Activated effector memory CD4-positive, alpha-beta T cell treated with anti-CD3 and anti-CD28 coated beads, Interleukin-2, amount 50 U/mL, for 16 hours (primary cell): ENCODE measurements around the gene EEA1.
A peak's percentile ranks its signal among the peaks of the same experiment; 100 is the strongest.

Experiments used
- DNase-seq: peaks from one replicate; pipeline ENCODE4 v3.0.0-alpha.2; 2020

The EEA1 gene

DNA sequence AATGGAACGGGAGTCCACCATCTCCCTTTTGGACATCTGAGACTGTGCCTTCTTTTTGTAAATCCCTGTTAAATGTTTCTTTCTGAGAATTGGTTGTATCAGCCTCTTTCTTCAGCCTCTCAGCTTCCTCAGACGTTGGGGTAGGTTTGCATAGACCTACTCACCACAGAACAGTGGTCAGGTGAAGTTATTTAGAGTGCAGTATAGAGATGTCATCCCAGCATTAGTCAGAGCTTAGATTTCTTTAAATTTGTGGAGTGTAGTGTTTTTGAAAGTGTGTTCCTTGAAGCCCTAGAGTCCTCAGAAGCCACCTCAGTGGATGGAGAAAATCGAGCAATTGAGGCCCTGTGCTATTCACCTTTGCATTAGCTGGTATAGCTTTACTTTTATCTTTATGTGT, 8.9 kb upstream of the EEA1 start:
- no peak for DNase-seq

DNA sequence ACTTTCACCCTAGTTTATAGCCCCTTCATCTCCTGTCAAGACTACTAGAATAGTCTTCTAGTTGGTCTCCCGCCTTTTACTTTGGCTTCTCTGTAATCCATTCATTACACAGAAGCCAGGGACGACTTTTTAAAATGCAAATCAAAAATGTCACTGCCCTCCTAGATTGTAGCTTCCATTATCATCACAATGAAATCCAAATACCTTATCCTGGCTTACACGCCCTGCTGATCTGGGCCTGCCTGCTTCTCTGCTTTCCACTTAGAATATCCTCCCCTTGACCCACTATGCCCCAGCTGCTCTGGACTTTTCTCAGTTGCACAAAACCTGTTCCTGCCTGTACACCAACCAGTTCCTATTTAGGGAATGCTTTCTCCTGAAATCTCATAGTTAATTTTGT, 4.5 kb upstream of the EEA1 start:
- no peak for DNase-seq

GRCh38 chr12:92930421-92930820, 1.3 kb upstream of the EEA1 start:
- DNase-seq: no peak

DNA sequence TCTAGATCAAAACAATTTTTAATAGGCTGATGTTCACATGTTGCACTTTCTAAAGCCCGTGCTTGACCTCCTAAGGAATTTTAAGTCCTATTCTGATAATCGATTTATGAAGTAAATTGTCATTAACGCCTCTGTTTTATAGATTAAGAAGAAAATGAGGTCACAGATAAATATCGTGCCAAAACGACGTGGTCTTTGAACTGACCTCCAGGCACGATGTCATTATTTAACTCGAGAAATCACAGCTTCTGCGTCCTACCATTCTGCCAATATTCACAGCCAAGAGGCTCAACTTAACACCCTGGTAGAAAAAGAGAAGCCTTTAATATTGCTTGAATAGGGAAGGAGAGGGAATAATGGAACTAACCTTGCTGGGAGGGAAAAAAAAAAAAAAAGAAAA, 888 bp upstream of the EEA1 start:
- DNase-seq: no peak

- DNase-seq: peak; percentile 85
Observed at GRCh38 chr12:92928421-92928961, 604 bp downstream of the EEA1 start.

GRCh38 chr12:92927436-92928281, 1.4 kb downstream of the EEA1 start:
- DNase-seq: no peak

- DNase-seq: peak; percentile 79
Observed at GRCh38 chr12:92927055-92927435, 2.0 kb downstream of the EEA1 start.

DNA sequence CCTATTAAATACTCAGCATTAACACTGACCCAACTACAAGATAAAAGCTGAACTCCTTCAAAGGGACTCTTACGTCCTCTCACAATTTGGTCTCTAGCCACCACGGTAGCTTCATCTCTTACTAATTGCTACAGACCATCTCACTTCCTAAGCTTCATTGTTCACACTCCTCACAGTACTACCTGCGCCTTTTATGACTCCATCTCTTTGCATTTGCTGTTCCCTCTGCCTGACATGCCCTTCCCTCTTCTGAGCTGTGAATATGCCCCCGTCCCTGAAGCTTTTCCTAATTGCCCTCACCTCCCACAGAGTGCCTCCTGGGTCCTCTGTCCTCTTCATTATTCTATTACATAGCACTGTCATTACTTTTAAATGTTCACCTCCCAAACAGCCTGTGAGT, 2.5 kb downstream of the EEA1 start:
- DNase-seq: no peak

GRCh38 chr12:92921877-92922276, 7.2 kb downstream of the EEA1 start:
- DNase-seq: no peak

GRCh38 chr12:92915365-92915764, 13.7 kb downstream of the EEA1 start:
- no peak for DNase-seq

- no peak for DNase-seq
Observed at GRCh38 chr12:92914170-92914569, 14.9 kb downstream of the EEA1 start.

GRCh38 chr12:92912672-92913071, 16.4 kb downstream of the EEA1 start:
- DNase-seq: no peak

- no peak for DNase-seq
Observed at GRCh38 chr12:92912052-92912451, 17.0 kb downstream of the EEA1 start.

- DNase-seq: no peak
Observed at GRCh38 chr12:92911339-92911738, 17.8 kb downstream of the EEA1 start.

- no peak for DNase-seq
Observed at GRCh38 chr12:92908108-92908507, 21.0 kb downstream of the EEA1 start.

DNA sequence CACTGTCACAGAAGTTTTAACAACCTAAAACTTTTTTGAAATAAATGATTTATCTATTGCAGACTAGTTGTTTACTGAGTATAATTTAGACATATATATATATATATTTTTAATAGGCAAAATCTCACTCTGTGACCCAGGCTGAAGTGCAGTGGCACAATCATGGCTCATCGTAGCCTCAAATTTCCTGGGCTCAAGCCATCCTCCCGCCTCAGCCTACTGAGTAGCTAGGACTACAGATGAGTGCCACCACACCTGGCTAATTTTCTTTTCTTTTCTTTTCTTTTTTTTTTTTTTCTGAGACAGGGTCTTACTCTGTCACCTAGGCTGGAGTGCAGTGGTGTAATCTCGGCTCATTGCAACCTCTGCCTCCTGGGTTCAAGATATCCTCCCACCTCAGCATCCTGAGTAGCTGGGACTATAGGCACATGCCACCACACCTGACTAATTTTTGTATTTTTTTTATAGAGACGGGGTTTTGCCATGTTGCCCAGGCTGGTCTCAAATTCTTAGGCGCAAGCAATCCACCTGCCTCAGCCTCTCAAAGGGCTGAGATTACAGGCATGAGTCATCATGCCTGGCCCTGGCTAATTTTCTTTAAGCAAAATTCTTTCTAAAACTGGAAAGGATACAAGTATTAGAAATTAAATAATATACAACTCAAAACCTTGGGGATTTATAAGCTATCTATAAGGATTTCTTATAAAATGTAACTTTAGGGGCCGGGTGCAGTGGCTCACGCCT, 23.1 kb downstream of the EEA1 start:
- no peak for DNase-seq

GRCh38 chr12:92905258-92905810, 23.8 kb downstream of the EEA1 start:
- DNase-seq: no peak

GRCh38 chr12:92900941-92901340, 28.2 kb downstream of the EEA1 start:
- DNase-seq: no peak

GRCh38 chr12:92899386-92900001, 29.6 kb downstream of the EEA1 start:
- DNase-seq: no peak

DNA sequence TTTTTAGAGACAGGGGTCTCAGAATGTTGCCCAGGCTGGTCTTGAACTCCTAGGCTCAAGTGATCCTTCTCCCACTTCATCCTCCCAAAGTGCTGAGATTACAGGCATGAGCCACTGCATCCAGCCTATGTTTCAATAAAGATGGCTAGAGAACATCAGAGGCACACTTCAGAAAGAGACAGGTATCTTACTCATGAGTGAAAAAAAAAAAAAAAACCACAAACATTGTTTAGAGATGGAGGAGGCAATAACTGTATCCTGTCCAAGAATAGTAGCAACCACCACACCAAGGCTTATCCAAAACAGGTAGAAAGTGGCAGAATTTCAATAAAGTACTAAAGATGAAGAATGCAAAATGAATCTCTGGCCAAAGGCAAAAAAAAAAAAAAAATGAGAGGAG, 30.3 kb downstream of the EEA1 start:
- DNase-seq: no peak

GRCh38 chr12:92897844-92898243, 31.3 kb downstream of the EEA1 start:
- DNase-seq: no peak

GRCh38 chr12:92890601-92891106, 38.4 kb downstream of the EEA1 start:
- DNase-seq: no peak

GRCh38 chr12:92886131-92886530, 43.0 kb downstream of the EEA1 start:
- no peak for DNase-seq
